ENCODE data around the gene LEFTY1. TPM values are rescaled to one million over a fixed set of nuclear protein-coding genes. Genes with fewer than 3 reads are reported as not detected.

Gene LEFTY1
- total and polyA plus RNA-seq, 9 of the 15 experiments (the other 6 are each of a cell fraction or from before 2014, with no cell fraction given): 0.07 to 0.24 (median 0.17) TPM; not detected in 5

DNA sequence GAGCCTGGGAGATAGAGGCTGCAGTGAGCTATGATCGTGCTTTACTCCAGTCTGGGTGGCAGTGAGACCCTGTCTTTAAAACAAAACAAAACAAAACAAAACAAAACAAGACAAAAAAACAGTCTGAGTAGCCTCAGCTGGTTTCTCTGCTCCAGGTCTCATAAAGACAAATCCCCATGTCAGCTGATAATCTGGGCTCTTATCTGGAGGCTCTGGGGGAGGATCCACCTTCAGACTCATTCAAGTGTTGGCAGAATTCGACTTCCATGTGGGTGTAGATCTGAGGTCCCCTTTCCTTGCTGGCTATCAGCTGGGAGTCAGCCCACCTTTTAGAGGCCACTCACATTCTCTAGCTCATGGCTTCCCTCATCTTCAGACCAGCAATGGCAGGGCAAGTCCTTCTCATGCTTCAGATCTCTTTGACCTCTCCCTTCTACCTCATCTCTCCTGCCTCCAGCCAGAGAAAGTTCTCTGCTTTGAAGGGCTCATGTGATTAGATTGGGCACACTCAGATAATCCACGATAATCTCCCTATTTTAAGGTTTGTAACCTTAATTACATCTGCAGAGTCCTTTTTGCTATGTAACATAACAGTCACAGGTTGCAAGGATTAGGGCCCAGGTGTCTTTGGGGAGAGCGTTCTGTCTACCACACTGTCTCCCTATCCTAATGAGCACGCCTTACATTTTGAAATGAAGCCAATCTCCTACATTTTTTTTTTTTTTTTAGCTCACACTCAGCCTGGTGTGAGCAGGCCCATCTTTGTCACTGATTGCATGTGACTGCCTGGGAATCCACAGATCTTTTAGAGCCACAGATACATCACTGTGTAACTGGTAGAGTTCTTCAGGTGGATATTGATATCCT lies 42.6 kb upstream of the LEFTY1 start (continued):
- no peak for TF ChIP-seq U2AF2 (optimal IDR thresholded peaks at IDR 0.05; ENCODE audit: low read depth, low read length)
- TF ChIP-seq POLR2AphosphoS5 (IDR thresholded peaks at IDR 0.05; ENCODE audit: control insufficient read depth, insufficient read depth, low read depth, low read length): 0 out of 2 replicates have a peak, but pooled peaks have one; percentile 44
- TF ChIP-seq SMARCE1 (IDR thresholded peaks at IDR 0.05): peak; percentile 78
- TF ChIP-seq STAG1 (CRISPR knock-in tag; IDR thresholded peaks at IDR 0.05; ENCODE audit: borderline replicate concordance): no peak
- no peak for TF ChIP-seq BMI1 (IDR thresholded peaks at IDR 0.05; ENCODE audit: low read length)
- TF ChIP-seq SMAD2 (IDR thresholded peaks at IDR 0.05; ENCODE audit: low read depth, low read length): no peak
- no peak for TF ChIP-seq ZNF75A (CRISPR knock-in tag; IDR thresholded peaks at IDR 0.05)

DNA sequence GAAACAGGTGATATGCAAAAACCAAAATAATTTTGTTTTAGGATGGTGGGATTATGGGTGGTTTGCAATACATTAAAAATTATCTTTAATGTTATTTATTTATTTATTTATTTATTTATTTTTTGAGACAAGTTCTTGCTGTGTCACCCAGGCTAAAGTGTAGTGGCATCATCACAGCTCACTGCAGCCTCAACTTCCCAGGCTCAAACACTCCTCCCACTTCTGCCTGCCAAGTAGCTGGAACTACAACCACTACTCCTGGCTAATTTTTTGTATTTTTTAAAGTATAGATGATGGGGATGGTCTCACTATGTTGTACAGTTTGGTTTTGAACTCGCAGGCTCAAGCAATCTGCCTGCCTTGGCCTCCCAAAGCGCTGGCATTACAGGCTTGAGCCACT lies 41.6 kb upstream of the LEFTY1 start:
- no peaks in the 10 kb centered on the region for H3K9me3 ChIP-seq (replicated peaks; ENCODE audit: control insufficient read depth, insufficient read depth, low read depth, low read length)
- H3K79me2 ChIP-seq (ENCODE audit: control insufficient read depth, insufficient read depth, low read length): no peaks in the 10 kb centered on the region
- FAIRE-seq (no peak), DNase-seq (ENCODE audit: extremely low read depth in 1 of 4, low spot score in 3 of 4) (no peak), ATAC-seq (no peak)
- H3K9me1 ChIP-seq (ENCODE audit: control insufficient read depth, insufficient read depth, low read length): no peaks in the 10 kb centered on the region
- POLR2A ChIA-PET: interaction anchor here (0.6 to 1.1 kb wide), 4 partner anchors 12 to 1425 kb away, joined by 3 to 6 read pairs (median 3); no protein-coding TSS in a partner anchor
- BruUV-seq (replicated peaks): no TSS peak
- H2AFZ ChIP-seq (ENCODE audit: low read depth, low read length): peak overlapping the region; percentile 80
- peak overlapping the region in 1 of 2 experiments; percentile 32; a peak in 2 of 4 replicates for H3K9ac ChIP-seq (ENCODE audit: insufficient read depth in 1 of 2, low read depth in 2 of 2, low read length in 2 of 2)
- H3K4me1 ChIP-seq (replicated peaks in 1 of 2; ENCODE audit: control insufficient read depth in 2 of 2, insufficient read depth in 2 of 2, low read length in 2 of 2): peaks cover 47 to 50% of the 10 kb centered on the region in 2 experiments
- 89% methylated on average over 2 of the region's 2 CpGs for WGBS (ENCODE audit: insufficient coverage, low coverage, missing lambda C conversion rate)
- no peak overlapping the region for H3K4me3 ChIP-seq
- intact Hi-C loops (cut with micrococcal nuclease) (no loop called here), in situ Hi-C loops (cut with MboI) (no loop called here)
- no peaks in the 10 kb centered on the region for H4K20me1 ChIP-seq (replicated peaks; ENCODE audit: control insufficient read depth, insufficient read depth, low read length)
- no peak for TF ChIP-seq ZNF253 (CRISPR knock-in tag; conservative IDR thresholded peaks at IDR 0.05)
- TF ChIP-seq FOXA3 (CRISPR knock-in tag; conservative IDR thresholded peaks at IDR 0.05 in 1 of 2, IDR thresholded peaks at IDR 0.05 in 1 of 2): no peak
- no peak for TF ChIP-seq GATAD2A (IDR thresholded peaks at IDR 0.05)
- no peak for TF ChIP-seq OTX1 (CRISPR knock-in tag; IDR thresholded peaks at IDR 0.05)
- TF ChIP-seq FOXP1 (CRISPR knock-in tag; IDR thresholded peaks at IDR 0.05): no peak
- no peaks in the 10 kb centered on the region for H3K27me3 ChIP-seq (ENCODE audit: control insufficient read depth in 2 of 2, insufficient read depth in 2 of 2, low read length in 2 of 2)
- CTCF ChIA-PET (ENCODE audit: low intra/inter-chr PET ratio): no interaction called here
- H3K27ac ChIP-seq (ENCODE audit: extremely low read depth, low read depth, low read length): peak overlapping the region; percentile 62; the same call in 1 of the 3 replicates
- no peaks in the 10 kb centered on the region for H3K36me3 ChIP-seq (ENCODE audit: control insufficient read depth, insufficient read depth, low read length)
- peak overlapping the region; percentile 67; the same call in 1 of the 2 replicates for H3K4me2 ChIP-seq (ENCODE audit: insufficient read depth, low read length)

Measured in K562 (cell line).